ENCODE results near the gene URGCP.
A peak's percentile ranks its signal among the peaks of the same experiment; 100 is the strongest.
"Not testable (repeated sequence)": the region's sequence is repeated elsewhere in the genome, so short reads cannot be mapped to it uniquely, and the experiment has no call there.

The URGCP gene

DNA sequence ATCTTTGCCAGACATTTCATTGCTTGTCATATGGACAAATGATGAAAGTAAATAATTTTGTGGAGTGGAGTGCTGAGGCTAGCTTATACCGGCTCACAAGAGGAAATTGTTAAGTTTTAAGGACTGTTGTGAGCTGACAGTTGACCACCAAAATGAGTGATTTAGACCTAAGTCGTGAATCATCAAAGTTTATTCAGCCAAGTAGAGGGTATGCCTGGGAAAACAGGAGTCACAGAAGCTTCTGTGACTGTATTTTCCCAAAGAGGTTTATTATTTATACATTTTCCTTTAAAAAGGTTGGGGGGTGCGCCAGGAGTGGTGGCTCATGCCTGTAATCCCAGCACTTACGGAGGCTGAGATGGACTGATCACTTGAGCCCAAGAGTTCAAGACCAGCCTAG lies 58.9 kb downstream of the URGCP start:
- TF ChIP-seq POLR2A (IDR thresholded peaks at IDR 0.05; ENCODE audit: low read depth, low read length): no peak
- no peak for TF ChIP-seq TAF1 (IDR thresholded peaks at IDR 0.05; ENCODE audit: borderline replicate concordance, low read depth, low read length)
- no peak for TF ChIP-seq POLR2AphosphoS5 (IDR thresholded peaks at IDR 0.05; ENCODE audit: low read depth, low read length)
- DNase-seq (ENCODE audit: insufficient read length): no peak
- no peak for FAIRE-seq

DNA sequence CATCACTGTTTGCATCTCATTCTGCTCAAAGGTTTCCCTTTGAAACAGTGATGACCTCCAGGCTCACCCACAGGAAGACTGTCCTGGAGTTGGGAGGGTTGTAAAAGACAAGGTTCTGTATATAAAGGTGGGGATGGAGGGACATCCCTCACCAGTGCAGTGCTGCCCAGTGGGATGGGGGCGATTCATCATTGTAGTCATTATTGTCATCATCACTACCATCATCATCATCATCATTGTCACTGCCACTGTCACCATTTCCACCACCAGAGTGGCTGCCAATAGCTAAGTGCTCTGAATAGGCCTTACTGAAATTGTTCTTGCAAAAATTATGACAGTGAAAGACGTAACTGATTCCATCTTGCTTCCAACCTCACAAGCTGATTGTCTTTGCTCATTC lies 61.7 kb downstream of the URGCP start:
- no peak for FAIRE-seq
- TF ChIP-seq TAF1 (IDR thresholded peaks at IDR 0.05; ENCODE audit: borderline replicate concordance, low read depth, low read length) (no peak), POLR2A (IDR thresholded peaks at IDR 0.05; ENCODE audit: low read depth, low read length) (no peak), POLR2AphosphoS5 (IDR thresholded peaks at IDR 0.05; ENCODE audit: low read depth, low read length) (no peak)
- DNase-seq (ENCODE audit: insufficient read length): no peak

DNA sequence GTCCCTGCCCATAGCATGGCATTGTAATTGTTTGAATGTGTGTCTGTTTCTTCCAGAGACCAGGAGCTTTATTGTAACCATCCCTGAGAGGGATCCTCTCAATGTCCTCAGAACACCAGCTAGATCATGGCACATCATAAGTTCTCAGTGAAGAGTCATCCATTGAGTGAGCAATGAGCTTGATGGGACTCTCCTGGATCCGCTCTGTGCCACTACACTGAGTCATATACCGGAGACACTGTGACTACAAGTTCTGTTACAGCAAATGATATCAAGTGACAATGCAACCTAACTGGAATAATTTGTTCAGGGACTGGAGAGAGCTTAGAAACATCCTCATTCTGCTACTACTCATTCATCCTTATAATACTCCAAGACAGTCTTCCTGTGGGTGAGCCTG lies 62.1 kb downstream of the URGCP start:
- no peak for FAIRE-seq
- no peak for DNase-seq (ENCODE audit: insufficient read length)

DNA sequence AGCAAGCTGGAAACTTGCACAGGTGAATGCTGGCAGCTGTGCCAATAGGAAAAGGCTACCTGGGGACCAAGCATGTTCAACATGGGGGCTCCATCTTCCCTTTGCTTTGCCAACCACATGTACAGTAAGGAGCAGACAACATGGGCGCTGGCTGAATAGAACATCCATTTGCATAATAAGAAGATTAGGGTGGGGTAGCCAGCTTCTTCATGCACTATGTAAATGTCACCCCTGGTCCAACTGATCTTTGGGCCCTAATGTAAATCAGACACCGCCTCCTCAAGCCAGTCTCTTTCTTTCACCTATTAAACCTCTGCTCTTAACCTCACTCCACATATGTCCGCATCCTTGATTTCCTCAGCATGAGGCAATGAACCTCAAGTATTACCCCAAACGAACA lies 63.1 kb downstream of the URGCP start:
- no peak for FAIRE-seq
- TF ChIP-seq POLR2AphosphoS5 (IDR thresholded peaks at IDR 0.05; ENCODE audit: low read depth, low read length) (no peak), POLR2A (IDR thresholded peaks at IDR 0.05; ENCODE audit: low read depth, low read length) (no peak), TAF1 (IDR thresholded peaks at IDR 0.05; ENCODE audit: borderline replicate concordance, low read depth, low read length) (no peak)

More for the DNA sequence above, 62.1 kb downstream of the URGCP start:
- TF ChIP-seq POLR2AphosphoS5 (IDR thresholded peaks at IDR 0.05; ENCODE audit: low read depth, low read length) (no peak), TAF1 (IDR thresholded peaks at IDR 0.05; ENCODE audit: borderline replicate concordance, low read depth, low read length) (no peak), POLR2A (IDR thresholded peaks at IDR 0.05; ENCODE audit: low read depth, low read length) (no peak)

DNA sequence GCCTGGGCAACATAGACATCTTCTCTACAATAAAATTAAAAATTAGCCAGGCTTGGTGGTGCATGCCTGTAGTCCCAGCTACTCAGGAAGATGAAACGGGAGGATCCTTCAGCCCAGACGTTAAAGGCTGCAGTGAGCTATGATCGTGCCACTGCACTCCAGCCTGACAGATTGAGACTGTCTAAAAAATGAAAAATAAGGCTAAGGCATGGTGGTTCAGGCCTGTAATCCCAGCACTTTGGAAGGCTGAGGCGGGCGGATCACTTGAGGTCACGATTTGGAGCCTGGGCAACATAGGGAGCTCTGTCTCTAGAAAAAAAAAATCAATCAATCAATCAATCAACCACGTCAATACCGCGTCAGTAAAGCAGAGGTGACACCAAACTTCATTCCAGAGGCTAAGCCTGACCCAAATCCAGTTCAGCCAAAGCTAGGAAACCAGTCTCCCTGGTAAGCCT lies 68.2 kb downstream of the URGCP start:
- TF ChIP-seq TAF1 (IDR thresholded peaks at IDR 0.05; ENCODE audit: borderline replicate concordance, low read depth, low read length) (no peak), POLR2A (IDR thresholded peaks at IDR 0.05; ENCODE audit: low read depth, low read length) (no peak), POLR2AphosphoS5 (IDR thresholded peaks at IDR 0.05; ENCODE audit: low read depth, low read length) (no peak)
- FAIRE-seq (no peak), DNase-seq (ENCODE audit: insufficient read length) (no peak)

More for the DNA sequence above, 63.1 kb downstream of the URGCP start:
- no peak for DNase-seq (ENCODE audit: insufficient read length)

DNA sequence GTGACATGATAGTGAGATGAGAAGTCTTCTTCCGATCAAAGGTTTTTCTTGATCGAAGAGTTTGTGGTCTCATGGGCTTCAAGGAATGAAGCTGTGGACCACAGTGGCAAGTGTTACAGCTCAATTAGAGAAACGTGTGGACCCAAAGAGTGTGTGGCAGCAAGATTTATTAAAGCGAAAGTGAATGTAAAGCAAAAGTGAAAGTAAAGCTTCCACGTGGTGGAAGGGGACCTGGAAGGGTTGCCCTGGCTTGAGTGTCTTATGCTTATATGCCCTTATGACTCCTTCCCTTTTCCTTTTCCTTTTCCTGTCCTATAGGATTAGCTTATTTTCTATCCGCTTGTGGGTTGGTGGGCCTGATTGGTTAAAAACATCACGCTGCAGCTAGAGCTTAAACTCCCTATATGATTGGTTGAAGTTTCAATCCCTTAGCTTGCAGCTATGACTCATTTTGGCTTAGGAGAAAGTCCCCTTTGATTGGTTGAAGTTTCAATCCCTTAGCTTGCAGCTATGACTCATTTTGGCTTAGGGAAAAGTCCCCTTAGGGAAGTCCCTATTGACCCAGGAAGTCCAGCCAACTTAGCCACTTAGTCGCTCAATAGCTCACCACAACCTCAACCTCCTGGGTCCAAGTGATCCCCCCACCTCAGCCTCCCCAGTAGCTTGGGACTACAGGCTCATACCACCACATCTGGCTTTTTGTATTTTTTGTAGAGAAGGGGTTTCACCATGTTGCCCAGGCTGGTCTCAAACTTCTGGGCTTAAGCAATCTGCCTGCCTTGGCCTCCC lies 71.7 kb downstream of the URGCP start:
- TF ChIP-seq POLR2A (IDR thresholded peaks at IDR 0.05; ENCODE audit: low read depth, low read length) (no peak), TAF1 (IDR thresholded peaks at IDR 0.05; ENCODE audit: borderline replicate concordance, low read depth, low read length) (no peak), POLR2AphosphoS5 (IDR thresholded peaks at IDR 0.05; ENCODE audit: low read depth, low read length) (no peak)
- FAIRE-seq (peak; percentile 87), DNase-seq (ENCODE audit: insufficient read length) (no peak)

DNA sequence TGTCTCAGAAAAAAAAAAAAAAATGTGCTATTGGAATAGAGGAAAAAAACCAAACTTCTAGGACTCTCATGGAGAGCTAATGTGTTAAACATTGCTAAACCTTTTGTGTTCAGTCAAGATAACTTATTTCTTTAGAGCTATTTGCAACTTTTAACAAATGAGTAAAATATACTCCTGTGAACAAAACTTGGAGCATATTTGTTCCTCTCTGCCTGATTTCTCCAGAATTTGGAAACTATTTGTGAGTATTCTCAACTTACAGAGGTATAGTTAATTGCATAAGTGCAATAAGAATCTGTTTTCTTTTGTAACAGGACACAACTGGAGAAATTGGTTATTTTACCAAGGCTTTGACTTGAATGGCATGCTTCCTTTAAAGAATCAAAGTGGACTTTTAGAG lies 75.5 kb downstream of the URGCP start:
- not testable (repeated sequence) for DNase-seq (ENCODE audit: insufficient read length); FAIRE-seq

Measured in GM12892 (cell line).